BJ (cell line): ENCODE results near the gene PNKD. TPM values are rescaled to one million over a fixed set of nuclear protein-coding genes. Genes with fewer than 3 reads are reported as not detected.

Experiments used
- CTCF ChIA-PET: fragments of 350-600 bp; formaldehyde crosslinking; extraction: SDS; loops from one replicate; lab custom pipeline; 2021; ENCODE audit warnings: antibody characterized with exemption, inconsistent platforms; lab: Yijun Ruan, JAX
- POLR2A ChIA-PET: fragments of 300-600 bp; sonication (Branson Sonifier 250); formaldehyde crosslinking; extraction: SDS; loops from one replicate; lab custom pipeline; 2021; ENCODE audit warnings: antibody characterized with exemption; lab: Charles Lee
- DNase-seq: peaks from one replicate; pipeline ENCODE4 v3.0.0-alpha.2; 2011; ENCODE audit warnings: low read depth
- H3K27me3 ChIP-seq: 2 replicates; pipeline ENCODE4 v1.6.0; 2011; ENCODE audit warnings: low read length; ENCODE audit not compliant: control insufficient read depth, insufficient read depth
- H3K36me3 ChIP-seq: 2 replicates; pipeline ENCODE4 v1.5.1; 2011; ENCODE audit warnings: low read length; ENCODE audit not compliant: control insufficient read depth, insufficient read depth
- H3K4me3 ChIP-seq: 2 replicates; pipeline ENCODE4 v1.5.1; 2011; ENCODE audit warnings: low read depth, mild to moderate bottlenecking, control low read depth, low read length
- polyA plus RNA-seq: library from polyadenylated mRNA; depleted of rRNA; stranded (reverse); fragments of >200 nt; gene quantifications from 2 replicates; pipeline ENCODE4 v1.2.3, GENCODE V29; 2011
- TF ChIP-seq, protein P1 (sequence below): IDR thresholded peaks from 2 replicates; pipeline ENCODE4 v1.5.1; 2011; ENCODE audit warnings: low read depth, mild to moderate bottlenecking, control low read depth, inconsistent platforms, low read length, moderate library complexity; ENCODE audit not compliant: insufficient read depth

The PNKD gene
- polyA plus RNA-seq, 1 experiment, result 54.5 TPM

GRCh38 chr2:218262631-218263586, 7.4 kb upstream of the PNKD start:
- CTCF ChIA-PET, result interaction anchor here (0.9 to 1.4 kb wide), 4 partner anchors 9 to 77 kb away, joined by 3 to 4 read pairs (median 3); no protein-coding TSS in a partner anchor
- TF ChIP-seq, protein P1, sequence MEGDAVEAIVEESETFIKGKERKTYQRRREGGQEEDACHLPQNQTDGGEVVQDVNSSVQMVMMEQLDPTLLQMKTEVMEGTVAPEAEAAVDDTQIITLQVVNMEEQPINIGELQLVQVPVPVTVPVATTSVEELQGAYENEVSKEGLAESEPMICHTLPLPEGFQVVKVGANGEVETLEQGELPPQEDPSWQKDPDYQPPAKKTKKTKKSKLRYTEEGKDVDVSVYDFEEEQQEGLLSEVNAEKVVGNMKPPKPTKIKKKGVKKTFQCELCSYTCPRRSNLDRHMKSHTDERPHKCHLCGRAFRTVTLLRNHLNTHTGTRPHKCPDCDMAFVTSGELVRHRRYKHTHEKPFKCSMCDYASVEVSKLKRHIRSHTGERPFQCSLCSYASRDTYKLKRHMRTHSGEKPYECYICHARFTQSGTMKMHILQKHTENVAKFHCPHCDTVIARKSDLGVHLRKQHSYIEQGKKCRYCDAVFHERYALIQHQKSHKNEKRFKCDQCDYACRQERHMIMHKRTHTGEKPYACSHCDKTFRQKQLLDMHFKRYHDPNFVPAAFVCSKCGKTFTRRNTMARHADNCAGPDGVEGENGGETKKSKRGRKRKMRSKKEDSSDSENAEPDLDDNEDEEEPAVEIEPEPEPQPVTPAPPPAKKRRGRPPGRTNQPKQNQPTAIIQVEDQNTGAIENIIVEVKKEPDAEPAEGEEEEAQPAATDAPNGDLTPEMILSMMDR, result no peak
- Histone ChIP-seq H3K4me3 (no peak overlapping the region), H3K27me3 (no peaks in the 10 kb centered on the region), H3K36me3 (peaks cover 33% of the 10 kb centered on the region)
- no peak for DNase-seq
- POLR2A ChIA-PET, result no interaction called here

GRCh38 chr2:218263817-218264641, 6.3 kb upstream of the PNKD start:
- Histone ChIP-seq H3K4me3 (no peak overlapping the region), H3K27me3 (no peaks in the 10 kb centered on the region), H3K36me3 (peaks cover 33% of the 10 kb centered on the region)
- DNase-seq, result no peak
- ChIA-PET POLR2A (no interaction called here), CTCF (no interaction called here)
- TF ChIP-seq, protein P1, result 0 out of 2 replicates have a peak, but pooled peaks have one; percentile 9

DNA sequence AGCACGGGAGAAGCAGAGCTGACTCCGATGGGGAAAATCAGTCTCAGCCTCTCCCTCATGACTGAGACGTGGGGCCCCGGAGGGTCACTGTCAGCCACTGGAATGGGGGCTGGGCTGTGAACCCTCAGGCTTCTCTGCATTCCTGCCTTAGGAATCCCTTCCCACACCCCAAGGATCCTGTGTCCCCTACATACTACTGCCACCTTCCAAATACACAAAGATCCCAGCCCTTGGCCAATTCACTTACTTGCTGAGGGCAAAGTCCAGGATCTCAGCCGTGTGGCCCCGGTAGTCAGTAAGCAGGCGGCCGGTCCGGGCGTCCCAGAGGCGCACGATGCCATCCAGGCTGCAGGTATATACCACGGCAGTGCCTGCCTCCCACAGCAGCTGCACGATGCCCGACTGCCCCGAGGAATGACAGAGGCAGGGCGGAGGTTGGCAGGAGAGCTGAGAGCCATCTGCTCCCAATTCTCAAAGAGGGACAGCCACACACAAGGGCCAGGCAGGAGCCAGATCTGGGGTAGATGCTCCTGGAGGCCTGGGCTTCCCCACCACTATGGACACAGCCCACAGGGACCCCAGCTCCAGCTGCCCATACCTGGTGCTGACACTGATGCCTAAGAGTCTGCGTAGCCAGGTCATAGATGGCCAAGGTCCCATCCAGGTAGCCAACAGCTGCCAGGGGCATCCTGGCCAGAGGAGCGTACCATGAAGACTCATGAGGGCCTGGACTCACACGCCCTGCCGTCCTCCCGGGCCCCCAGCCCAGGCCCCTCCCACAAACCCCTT, 5.4 kb upstream of the PNKD start:
- CTCF ChIA-PET, result no interaction called here
- POLR2A ChIA-PET, result no interaction called here

DNA sequence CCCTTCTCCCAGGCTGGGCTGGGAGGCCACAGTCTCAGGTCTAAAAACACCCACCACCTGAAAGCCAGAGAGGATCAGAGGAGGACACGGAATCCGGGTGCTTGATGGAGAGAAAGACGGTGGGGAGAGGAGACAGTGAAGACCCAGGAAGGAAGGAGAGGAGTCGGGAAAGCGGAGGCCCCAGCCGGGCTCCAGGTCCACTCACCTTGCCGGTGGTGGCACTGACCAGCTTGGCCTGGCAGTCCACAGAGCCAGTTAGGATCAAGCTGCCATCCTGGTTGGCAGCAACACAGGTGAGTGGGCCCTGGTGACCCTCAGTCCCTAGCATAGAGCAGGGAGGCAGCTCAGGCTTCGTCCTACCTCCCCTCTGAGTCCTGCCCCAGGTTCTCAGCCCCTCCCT, 4.7 kb upstream of the PNKD start:
- POLR2A ChIA-PET, result no interaction called here
- no peak for DNase-seq
- TF ChIP-seq, protein P1, result no peak
- no peaks in the 10 kb centered on the region for H3K27me3 ChIP-seq
- CTCF ChIA-PET, result no interaction called here
- H3K36me3 ChIP-seq, result peaks cover 33% of the 10 kb centered on the region
- no peak overlapping the region for H3K4me3 ChIP-seq

More for the DNA sequence above, 5.4 kb upstream of the PNKD start:
- DNase-seq, result no peak
- Histone ChIP-seq H3K27me3 (no peaks in the 10 kb centered on the region), H3K4me3 (no peak overlapping the region), H3K36me3 (peaks cover 33% of the 10 kb centered on the region)
- TF ChIP-seq, protein P1, result no peak
